IMR-90 (cell line): ENCODE data around the gene WNK4. TPM values are rescaled to one million over a fixed set of nuclear protein-coding genes. Genes with fewer than 3 reads are reported as not detected.

ENCODE experiments used
- ATAC-seq: fragments of 200-7000 bp; cut with Tn5 transposase; 2 replicates; pipeline ENCODE4 v1.9.1; 2020; ENCODE audit warnings: low read depth, mild to moderate bottlenecking, moderate library complexity
- BruUV-seq: library from RNA; stranded (reverse); fragments of 400-500 nt; replicated peaks from 2 replicates; lab custom pipeline; 2021; lab: Mats Ljungman, UMichigan
- CTCF ChIA-PET: fragments of 300-600 bp; formaldehyde crosslinking; extraction: SDS; loops from one replicate; lab custom pipeline; 2021; ENCODE audit warnings: antibody characterized with exemption; lab: Yijun Ruan, JAX
- POLR2A ChIA-PET: fragments of 300-600 bp; sonication (Branson Sonifier 250); formaldehyde crosslinking; loops from one replicate; lab custom pipeline; 2022; ENCODE audit warnings: antibody characterized with exemption; ENCODE audit not compliant: unreplicated experiment; lab: Charles Lee
- DNase-seq: peaks from one replicate; pipeline ENCODE4 v3.0.0; 2013
- H2AFZ ChIP-seq: replicated peaks from 2 replicates; pipeline ENCODE3; 2013; ENCODE audit warnings: low read length, mild to moderate bottlenecking; ENCODE audit not compliant: poor library complexity
- H2AK5ac ChIP-seq: 2 replicates; pipeline ENCODE4 v1.6.1; 2013; ENCODE audit warnings: low read depth, low read length, inconsistent platforms
- H2AK9ac ChIP-seq: replicated peaks from 2 replicates; pipeline ENCODE3; 2013; ENCODE audit warnings: mild to moderate bottlenecking, low read depth, low read length, moderate library complexity; ENCODE audit not compliant: poor library complexity
- H2BK120ac ChIP-seq: 2 replicates; pipeline ENCODE4 v1.6.1; 2013; ENCODE audit warnings: low read depth, low read length, inconsistent platforms
- H2BK15ac ChIP-seq: 3 replicates; pipeline ENCODE4 v1.6.1; 2013; ENCODE audit warnings: low read depth, low read length, inconsistent platforms
- H2BK20ac ChIP-seq: 2 replicates; pipeline ENCODE4 v1.6.1; 2013; ENCODE audit warnings: low read depth, mild to moderate bottlenecking, inconsistent platforms, low read length, moderate library complexity
- H2BK5ac ChIP-seq: 2 replicates; pipeline ENCODE4 v1.6.1; 2013; ENCODE audit warnings: mild to moderate bottlenecking, low read depth, low read length, inconsistent platforms; ENCODE audit not compliant: poor library complexity, severe bottlenecking
- H3K14ac ChIP-seq: replicated peaks from 2 replicates; pipeline ENCODE4 v1.6.1; 2013; ENCODE audit warnings: low read depth, low read length, inconsistent platforms
- H3K18ac ChIP-seq: 2 replicates; pipeline ENCODE4 v1.6.1; 2013; ENCODE audit warnings: low read depth, low read length, control low read depth
- H3K23ac ChIP-seq: 2 replicates; pipeline ENCODE4 v1.6.1; 2013; ENCODE audit warnings: low read depth, low read length, inconsistent platforms
- H3K27ac ChIP-seq: 2 replicates; pipeline ENCODE4 v1.5.1; 2013; ENCODE audit warnings: mild to moderate bottlenecking, control low read depth, low read length; ENCODE audit not compliant: insufficient read depth
- H3K27me3 ChIP-seq: 2 replicates; pipeline ENCODE4 v1.6.1; 2013; ENCODE audit warnings: low read length; ENCODE audit not compliant: control insufficient read depth, insufficient read depth
- H3K36me3 ChIP-seq: 2 replicates; pipeline ENCODE4 v1.6.1; 2013; ENCODE audit warnings: low read length, mixed read lengths; ENCODE audit not compliant: control insufficient read depth, insufficient read depth
- H3K4ac ChIP-seq: 2 replicates; pipeline ENCODE4 v1.6.1; 2013; ENCODE audit warnings: low read depth, low read length, inconsistent platforms
- H3K4me1 ChIP-seq: 2 replicates; pipeline ENCODE4 v1.6.1; 2013; ENCODE audit warnings: low read length, mixed read lengths; ENCODE audit not compliant: control insufficient read depth, insufficient read depth
- H3K4me2 ChIP-seq: 2 replicates; pipeline ENCODE4 v1.6.1; 2013; ENCODE audit warnings: low read depth, mild to moderate bottlenecking, control low read depth, low read length, moderate library complexity
- H3K4me3 ChIP-seq: 2 replicates; pipeline ENCODE4 v1.5.1; 2013; ENCODE audit warnings: low read depth, mild to moderate bottlenecking, control low read depth, low read length, moderate library complexity; ENCODE audit not compliant: insufficient read depth
- H3K56ac ChIP-seq: 2 replicates; pipeline ENCODE4 v1.6.1; 2013; ENCODE audit warnings: low read length, inconsistent platforms; ENCODE audit not compliant: insufficient read depth; ENCODE audit errors: extremely low read depth
- H3K79me1 ChIP-seq, 2 experiments: 2 replicates each; pipeline ENCODE4 v1.6.1; 2013; ENCODE audit warnings: low read length in 2 of 2, inconsistent platforms in 1 of 2, low read depth in 1 of 2
- H3K9ac ChIP-seq: 2 replicates; pipeline ENCODE4 v1.6.1; 2013; ENCODE audit warnings: low read depth, low read length, control low read depth
- H3K9me1 ChIP-seq: 2 replicates; pipeline ENCODE4 v1.6.1; 2013; ENCODE audit warnings: low read length, inconsistent platforms; ENCODE audit not compliant: insufficient read depth
- H3K9me3 ChIP-seq: 2 replicates; pipeline ENCODE4 v1.6.1; 2013; ENCODE audit warnings: low read length; ENCODE audit not compliant: control insufficient read depth, insufficient read depth
- H4K20me1 ChIP-seq: 2 replicates; pipeline ENCODE4 v1.6.1; 2013; ENCODE audit warnings: low read length, inconsistent platforms; ENCODE audit not compliant: insufficient read depth
- H4K5ac ChIP-seq: 2 replicates; pipeline ENCODE4 v1.6.1; 2013; ENCODE audit warnings: mild to moderate bottlenecking, low read depth, low read length, control low read depth
- H4K8ac ChIP-seq, 2 experiments: 2 replicates each; pipeline ENCODE4 v1.6.1; 2013; ENCODE audit warnings: low read depth in 2 of 2, low read length in 2 of 2, control low read depth in 1 of 2, inconsistent platforms in 1 of 2
- H4K91ac ChIP-seq: 2 replicates; pipeline ENCODE4 v1.6.1; 2013; ENCODE audit warnings: low read depth, low read length, inconsistent platforms; ENCODE audit not compliant: insufficient read depth
- BHLHE40 ChIP-seq: fragments of 150-350 bp; IDR thresholded peaks from 2 replicates; pipeline ENCODE4 v1.6.1; 2016; ENCODE audit warnings: mild to moderate bottlenecking, low read depth, low read length
- CEBPB ChIP-seq: IDR thresholded peaks from 2 replicates; pipeline ENCODE4 v1.6.1; 2012; ENCODE audit warnings: low read depth, low read length, improper control_type of control experiment
- MAFK ChIP-seq: IDR thresholded peaks from 2 replicates; pipeline ENCODE4 v1.6.1; 2012; ENCODE audit warnings: low read depth, low read length, improper control_type of control experiment
- MAZ ChIP-seq: IDR thresholded peaks from 2 replicates; pipeline ENCODE4 v1.6.1; 2012; ENCODE audit warnings: low read depth, mild to moderate bottlenecking, low read length, improper control_type of control experiment, moderate library complexity, borderline replicate concordance
- POLR2A ChIP-seq: IDR thresholded peaks from 2 replicates; pipeline ENCODE4 v1.6.1; 2012; ENCODE audit warnings: mild to moderate bottlenecking, low read depth, low read length
- RCOR1 ChIP-seq: IDR thresholded peaks from 2 replicates; pipeline ENCODE4 v1.6.1; 2012; ENCODE audit warnings: mild to moderate bottlenecking, low read length, improper control_type of control experiment; ENCODE audit not compliant: insufficient replicate concordance
- RFX5 ChIP-seq: IDR thresholded peaks from 2 replicates; pipeline ENCODE4 v1.8.0; 2012; ENCODE audit warnings: low read depth, mild to moderate bottlenecking, low read length, moderate library complexity
- USF2 ChIP-seq: fragments of 150-350 bp; IDR thresholded peaks from 2 replicates; pipeline ENCODE4 v1.6.1; 2017; ENCODE audit warnings: mild to moderate bottlenecking, antibody characterized with exemption, low read length, low read depth
- WGBS, 2 experiments: methylation state at CpG; one replicate each; pipeline versions ENCODE4 v1.1.5 to v1.1.7; 2013; ENCODE audit warnings: missing lambda C conversion rate in 2 of 2; ENCODE audit not compliant: insufficient read length in 1 of 2; ENCODE audit errors: extremely low coverage in 2 of 2; 5-methylcytosine and 5-hydroxymethylcytosine counted together
- dilution Hi-C: fragments of 300-500 bp; cut with HindIII; formaldehyde crosslinking; loops from one replicate; pipeline ENCODE4 v1.14.3; 2018; ENCODE audit warnings: low sequenced_read_pairs; ENCODE audit not compliant: unreplicated experiment
- in situ Hi-C: fragments of 300-500 bp; cut with MboI; formaldehyde crosslinking; loops from 3 replicates; pipeline ENCODE4 v1.14.3; 2019; ENCODE audit warnings: low sequenced_read_pairs, inconsistent platforms, mixed read lengths
- intact Hi-C: fragments of 100-400 bp; cut with micrococcal nuclease; formaldehyde crosslinking; loops from 2 replicates; pipeline ENCODE4 v1.10.0; 2022
- polyA plus RNA-seq, 3 experiments: library from polyadenylated mRNA; depleted of rRNA; stranded (reverse); fragments of >200 nt; gene quantifications; 2 replicates each; pipeline ENCODE4 v1.2.3, GENCODE V29; 2012; ENCODE audit warnings: low replicate concordance in 1 of 3
- total RNA-seq: library from RNA; depleted of rRNA; stranded (reverse); fragments of >200 nt; gene quantifications from 2 replicates; pipeline ENCODE4 v1.2.3, GENCODE V29; 2012

The WNK4 gene
- total and polyA plus RNA-seq, 2 of the 4 experiments (the other 2 are of a cell fraction) = 1.3 to 15.1 TPM

DNA sequence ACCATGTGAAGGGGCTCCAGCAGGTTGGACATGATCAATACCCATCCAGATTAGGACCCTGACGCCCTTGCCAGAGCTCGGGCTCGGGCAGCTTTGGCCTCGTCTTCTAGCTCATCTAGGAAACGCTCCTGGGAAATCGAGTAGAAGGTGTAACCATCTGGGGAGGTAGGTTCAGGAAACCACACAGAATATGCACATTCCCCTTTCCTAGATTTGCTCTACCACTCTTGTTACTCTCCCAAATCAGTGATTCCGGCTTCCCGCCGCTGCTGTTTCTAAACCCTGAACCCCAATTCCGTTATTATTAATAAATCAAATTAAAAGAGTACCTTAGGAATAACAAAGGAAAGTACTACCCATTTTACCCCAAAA lies 17.6 kb downstream of the WNK4 start:
- Histone ChIP-seq H3K18ac (peak overlapping the region; percentile 33; the same call in 1 of the 2 replicates), H3K9ac (peak overlapping the region; percentile 93), H3K56ac (peak overlapping the region; percentile 89), H4K20me1 (no peaks in the 10 kb centered on the region), H2AK5ac (peak overlapping the region; percentile 74; the same call in 1 of the 2 replicates), H3K9me3 (no peaks in the 10 kb centered on the region), H4K91ac (peak overlapping the region; percentile 88), H2BK120ac (peak overlapping the region; percentile 82), H3K4me3 (peak overlapping the region; percentile 64), H4K5ac (peak overlapping the region; percentile 79), H3K14ac (peak overlapping the region; percentile 98), H3K27ac (peak overlapping the region; percentile 85), H3K4me1 (peaks cover 7% of the 10 kb centered on the region), H3K79me1 (peaks cover 20 to 39% of the 10 kb centered on the region in 2 experiments), H3K4me2 (peak overlapping the region; percentile 98), H2BK20ac (no peak overlapping the region), H2AK9ac (peak overlapping the region; percentile 56), H2BK5ac (peak overlapping the region; percentile 79), H4K8ac (peak overlapping the region; percentile 45 to 98), H2AFZ (peak overlapping the region; percentile 97), H3K36me3 (peaks cover 4% of the 10 kb centered on the region; the same call in 1 of the 2 replicates), H3K9me1 (peaks cover 19% of the 10 kb centered on the region), H3K23ac (peak overlapping the region; percentile 78), H3K4ac (peak overlapping the region; percentile 96), H2BK15ac (no peak overlapping the region), H3K27me3 (no peaks in the 10 kb centered on the region)
- ChIA-PET POLR2A (no interaction called here), CTCF (no interaction called here)
- intact Hi-C loops (no loop called here), dilution Hi-C loops (no loop called here), in situ Hi-C loops (no loop called here)
- DNase-seq (no peak), ATAC-seq (no peak)
- TF ChIP-seq POLR2A = no peak
- no peak for TF ChIP-seq CEBPB
- TF ChIP-seq USF2 = no peak
- TF ChIP-seq MAZ = no peak
- no peak for TF ChIP-seq MAFK
- TF ChIP-seq BHLHE40 = no peak
- TF ChIP-seq RCOR1 = no peak
- TF ChIP-seq RFX5 = no peak
- WGBS, 2 experiments = no CpG with 5 or more reads among the region's 10 CpGs
- TSS peak; percentile 95 for BruUV-seq
